8988T (cell line): ENCODE measurements around the gene QPCTL.

ENCODE experiments used
- DNase-seq: peaks from one replicate; pipeline ENCODE4 v3.0.0; 2011

QPCTL gene

GRCh38 chr19:45692187-45693105, at the start of gene QPCTL:
TSS of gene QPCTL (plus strand) at chr19:45692666. CDS start at chr19:45692704, 38 bp downstream.
- DNase-seq, result peak; percentile 66

- DNase-seq, result peak; percentile 81
Observed at GRCh38 chr19:45643024-45643926, 49.2 kb upstream of the QPCTL start.

- no peak for DNase-seq
Observed at GRCh38 chr19:45643927-45644771, 48.3 kb upstream of the QPCTL start.

DNA sequence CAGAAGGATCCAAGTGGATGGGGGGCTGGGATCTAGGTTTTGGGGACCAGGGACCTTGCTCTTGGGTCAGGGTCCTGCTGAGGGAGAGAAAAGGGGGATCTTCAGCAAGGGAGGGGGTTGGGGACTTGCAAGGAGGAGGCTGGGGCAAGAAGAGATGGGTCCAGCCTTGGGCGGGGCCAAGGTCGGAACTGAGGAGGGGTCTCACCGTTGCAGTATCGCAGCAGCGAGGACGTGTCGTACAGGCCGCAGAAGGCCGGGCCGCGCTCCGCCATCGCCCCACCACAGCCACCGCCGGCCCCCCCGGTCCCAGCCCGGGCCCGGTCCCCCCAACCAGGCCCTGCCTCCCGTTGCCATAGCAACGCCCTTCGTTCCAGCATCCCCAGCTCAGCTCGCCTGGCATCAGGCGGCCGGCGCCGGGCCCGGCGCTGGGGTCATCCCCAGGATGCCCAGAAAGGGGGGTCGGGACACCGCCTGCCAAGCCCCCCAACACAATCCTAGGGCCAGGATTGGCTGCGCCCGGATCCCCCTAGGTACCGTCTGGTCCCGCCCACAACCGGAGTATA, 47.3 kb upstream of the QPCTL start:
- no peak for DNase-seq

GRCh38 chr19:45645631-45646344, 46.7 kb upstream of the QPCTL start:
- DNase-seq, result no peak

- DNase-seq, result no peak
Observed at GRCh38 chr19:45646345-45646698, 46.1 kb upstream of the QPCTL start.

- DNase-seq, result no peak
Observed at GRCh38 chr19:45650722-45651121, 41.7 kb upstream of the QPCTL start.

- DNase-seq, result no peak
Observed at GRCh38 chr19:45653634-45654033, 38.8 kb upstream of the QPCTL start.

DNA sequence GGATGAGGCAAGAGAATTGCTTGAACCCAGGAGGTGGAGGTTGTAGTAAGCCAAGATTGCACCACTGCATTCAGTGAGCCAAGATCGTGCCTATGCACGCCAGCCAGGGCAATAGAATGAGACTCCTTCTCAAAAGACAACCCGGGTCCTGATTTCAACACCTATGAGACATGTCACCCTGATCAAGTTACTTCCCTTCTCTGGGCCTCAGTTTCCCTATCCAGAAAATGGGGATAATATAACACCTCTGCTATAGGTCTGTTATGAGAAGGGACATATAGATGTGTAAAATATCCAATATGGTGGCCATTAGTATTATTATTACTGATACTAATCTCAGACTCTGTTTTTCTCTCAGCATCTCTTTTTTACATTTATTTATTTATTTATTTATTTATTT, 37.4 kb upstream of the QPCTL start:
- DNase-seq, result no peak

- DNase-seq, result no peak
Observed at GRCh38 chr19:45657520-45658167, 34.8 kb upstream of the QPCTL start.

DNA sequence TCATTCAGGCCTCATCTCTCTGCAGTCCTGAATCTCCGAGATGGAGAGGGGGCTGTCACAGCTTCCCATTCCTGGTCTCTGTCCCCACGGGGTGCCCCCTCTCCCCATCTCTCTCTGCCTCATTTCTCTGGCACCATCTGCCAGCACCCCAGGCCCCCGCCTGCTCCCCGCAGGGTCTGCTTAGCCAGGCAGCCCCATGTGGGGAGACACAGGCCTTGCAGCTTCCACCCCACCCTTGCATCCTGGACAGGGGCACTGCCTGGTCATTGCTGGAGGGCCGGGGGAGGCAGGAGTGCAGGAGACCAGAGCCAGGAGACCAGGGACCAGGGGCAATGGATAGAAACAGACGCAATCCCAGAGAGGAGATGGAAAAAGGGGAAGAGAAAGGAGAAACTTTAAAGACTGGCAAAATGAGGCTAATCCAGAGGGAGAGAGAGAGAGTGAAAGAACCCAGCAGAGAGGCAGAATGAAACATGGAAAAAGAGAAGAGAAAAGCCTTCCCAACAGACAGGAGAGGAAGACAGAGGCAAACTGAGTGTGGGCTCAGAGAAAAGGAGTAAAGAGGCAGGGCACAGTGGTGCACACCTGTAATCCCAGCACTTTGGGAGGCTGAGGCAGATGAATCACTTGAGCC, 33.3 kb upstream of the QPCTL start:
- DNase-seq, result no peak

DNA sequence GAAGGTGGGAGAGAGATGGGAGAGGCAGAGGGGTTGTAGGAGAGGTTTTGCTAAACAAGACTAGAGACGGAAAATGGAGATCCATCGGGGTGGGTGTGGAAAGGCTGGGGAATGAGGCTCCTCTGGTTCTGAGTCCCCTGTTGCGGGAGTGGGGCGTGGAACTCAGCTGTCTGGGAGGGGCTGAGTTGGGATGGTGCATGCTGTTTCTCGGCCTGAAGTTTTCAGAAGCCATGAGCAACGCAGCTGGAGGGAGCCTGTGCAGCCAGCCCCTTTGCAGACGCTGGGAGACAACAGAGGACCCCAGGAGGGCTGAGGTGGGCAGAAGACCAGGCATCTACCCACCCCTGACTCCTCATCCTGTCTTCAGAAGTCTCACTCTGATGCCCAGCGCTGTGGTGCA, 31.8 kb upstream of the QPCTL start:
- no peak for DNase-seq

DNA sequence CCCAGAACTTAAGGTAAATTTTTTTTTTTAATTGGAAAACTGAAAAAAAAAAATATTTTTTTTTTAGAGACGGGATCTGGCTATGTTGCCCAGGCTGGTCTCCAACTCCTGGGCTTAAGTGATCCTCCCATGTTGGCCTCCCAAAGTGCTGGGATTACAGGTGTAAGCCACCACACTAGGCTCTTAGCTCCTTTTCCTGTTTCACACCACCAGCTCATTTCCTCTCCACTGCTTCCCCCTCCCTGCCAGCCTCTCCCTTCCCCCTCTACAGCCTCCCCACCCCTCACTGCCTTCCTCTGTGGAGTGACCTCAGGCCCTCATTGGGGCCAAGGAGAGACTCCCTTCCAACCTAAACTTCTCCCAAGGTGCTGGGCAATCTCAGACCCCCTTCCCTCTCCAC, 28.7 kb upstream of the QPCTL start:
- DNase-seq, result no peak

GRCh38 chr19:45664575-45664974, 27.9 kb upstream of the QPCTL start:
- no peak for DNase-seq

DNA sequence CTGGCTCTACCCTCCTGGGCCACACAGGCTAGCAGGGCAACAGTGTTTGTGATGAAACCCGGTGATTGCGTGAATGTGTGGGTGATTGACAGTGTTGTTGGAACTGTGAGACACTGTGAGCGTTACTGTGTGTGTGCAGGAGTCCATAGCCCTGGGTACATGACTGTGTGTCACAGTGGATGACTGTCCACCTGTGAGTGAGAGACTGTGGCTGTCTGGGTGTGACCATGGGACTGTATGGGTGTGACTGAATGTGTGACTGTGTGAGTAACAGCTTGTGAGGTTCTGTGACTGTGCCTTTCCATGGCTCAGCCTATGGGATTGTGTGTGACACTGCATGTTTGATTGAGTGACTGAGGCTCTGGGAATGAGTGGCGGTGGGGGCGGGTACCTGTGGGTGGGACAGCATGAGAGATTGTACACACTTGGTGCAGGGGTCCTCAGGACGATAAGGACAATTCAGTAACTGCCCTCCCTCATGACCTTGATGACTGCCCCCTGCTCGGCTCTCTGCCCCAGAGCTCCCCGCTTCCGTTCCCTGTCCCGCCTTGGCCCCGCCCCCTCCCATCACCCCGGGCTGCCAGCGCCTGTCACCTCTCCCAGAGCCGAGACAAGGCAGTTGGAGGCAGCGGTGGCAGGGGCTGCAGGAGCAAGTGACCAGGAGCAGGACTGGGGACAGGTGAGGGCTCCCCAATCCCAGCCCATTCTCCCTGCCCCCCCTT, 24.7 kb upstream of the QPCTL start, which contains the start of gene GIPR:
GIPR (plus strand) TSS at position 602 of the 722 bp plus-strand sequence. CDS start 1,300 bp downstream, outside the sequence.
- DNase-seq, result no peak

DNA sequence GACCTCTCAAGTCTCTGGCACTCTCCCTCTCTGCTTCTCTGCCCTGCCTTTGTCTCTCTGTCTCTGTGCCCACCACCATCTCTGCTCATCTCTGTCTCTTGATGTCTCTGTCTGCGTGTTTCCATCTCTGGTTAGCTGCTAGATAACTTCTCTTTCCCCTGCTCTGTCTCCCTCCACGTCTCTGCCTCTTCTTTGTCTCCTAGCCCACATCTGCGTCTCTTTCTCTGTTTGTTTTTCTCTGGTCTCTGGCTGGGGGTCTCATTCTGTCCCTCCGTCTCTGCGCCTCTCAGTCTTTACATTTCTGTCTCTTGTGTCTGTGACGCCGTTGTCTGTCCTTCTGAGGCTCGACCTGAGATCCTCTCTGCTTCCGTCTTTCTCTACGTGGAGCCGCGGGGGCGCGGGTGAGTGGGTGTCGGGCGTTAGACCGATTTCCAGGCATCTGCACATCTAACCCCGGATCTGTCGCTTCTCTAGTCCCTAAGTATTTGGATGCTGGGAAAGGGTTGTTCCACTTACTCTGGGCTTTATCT, 24.1 kb upstream of the QPCTL start:
- no peak for DNase-seq

DNA sequence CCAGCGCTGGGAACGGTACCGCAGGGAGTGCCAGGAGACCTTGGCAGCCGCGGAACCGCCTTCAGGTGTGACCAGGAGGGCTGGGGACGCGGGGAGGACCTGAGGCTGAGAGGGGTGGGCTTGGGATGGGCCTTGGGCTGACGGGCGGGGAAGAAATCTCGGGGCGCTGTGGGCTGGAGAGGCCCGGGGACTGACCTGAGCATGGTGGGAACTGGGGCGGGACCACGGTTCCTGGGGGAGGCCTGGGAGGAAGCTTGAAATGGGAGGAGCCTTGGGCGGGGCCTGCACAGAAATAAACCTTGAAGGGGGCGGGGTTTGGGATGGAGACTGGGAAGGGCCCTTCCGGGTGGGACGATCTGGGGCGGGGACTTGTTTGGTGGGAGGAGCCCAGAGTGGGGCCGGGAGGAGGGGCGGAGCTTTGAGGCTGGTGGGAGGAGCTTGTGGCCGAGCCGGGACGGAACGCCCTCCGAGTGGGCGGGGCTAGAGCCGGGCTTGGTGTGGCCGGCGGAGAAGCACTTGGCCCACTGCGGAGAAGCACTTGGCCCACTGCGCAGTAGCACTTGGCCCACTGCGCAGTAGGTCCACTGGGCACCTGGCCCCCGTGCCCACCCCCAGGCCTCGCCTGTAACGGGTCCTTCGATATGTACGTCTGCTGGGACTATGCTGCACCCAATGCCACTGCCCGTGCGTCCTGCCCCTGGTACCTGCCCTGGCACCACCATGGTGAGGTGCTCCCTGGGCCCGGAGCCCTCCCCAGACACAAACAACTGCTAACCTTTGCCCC, 21.6 kb upstream of the QPCTL start:
- peak; percentile 83 for DNase-seq

GRCh38 chr19:45674946-45675345, 17.5 kb upstream of the QPCTL start:
- DNase-seq, result no peak

GRCh38 chr19:45676851-45677263, 15.6 kb upstream of the QPCTL start:
- no peak for DNase-seq
